ENCODE measurements around the gene UBB. TPM values are rescaled to one million over a fixed set of nuclear protein-coding genes. Genes with fewer than 3 reads are reported as not detected.
"Not testable (repeated sequence)": the region's sequence is repeated elsewhere in the genome, so short reads cannot be mapped to it uniquely, and the experiment has no call there.

UBB gene
- total RNA-seq, 1 donor from 2014 or later = 820 TPM

DNA sequence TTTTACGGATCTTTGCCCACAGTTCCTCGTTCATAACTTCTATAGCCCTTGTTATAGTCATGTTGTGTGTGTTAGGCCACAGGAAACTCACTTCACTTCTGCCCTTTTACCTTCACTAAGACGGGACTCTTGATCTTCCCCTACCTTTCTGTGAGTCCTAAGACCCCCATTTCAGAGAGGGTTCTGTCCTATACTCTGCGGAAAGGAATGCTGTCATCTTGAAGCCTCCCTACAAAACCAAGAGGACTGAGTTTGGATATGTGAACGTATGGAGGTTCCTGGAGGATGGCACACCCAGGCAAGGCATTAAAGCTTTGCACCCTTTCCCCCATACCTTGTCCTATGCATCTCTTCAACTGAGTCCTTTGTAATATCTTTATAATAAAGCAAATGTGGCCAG lies 3.7 kb downstream of the UBB start:
- peaks cover 1% of the 10 kb centered on the region for H3K36me3 ChIP-seq (ENCODE audit: control insufficient read depth, insufficient read depth, low read length)
- TF ChIP-seq, protein P1, sequence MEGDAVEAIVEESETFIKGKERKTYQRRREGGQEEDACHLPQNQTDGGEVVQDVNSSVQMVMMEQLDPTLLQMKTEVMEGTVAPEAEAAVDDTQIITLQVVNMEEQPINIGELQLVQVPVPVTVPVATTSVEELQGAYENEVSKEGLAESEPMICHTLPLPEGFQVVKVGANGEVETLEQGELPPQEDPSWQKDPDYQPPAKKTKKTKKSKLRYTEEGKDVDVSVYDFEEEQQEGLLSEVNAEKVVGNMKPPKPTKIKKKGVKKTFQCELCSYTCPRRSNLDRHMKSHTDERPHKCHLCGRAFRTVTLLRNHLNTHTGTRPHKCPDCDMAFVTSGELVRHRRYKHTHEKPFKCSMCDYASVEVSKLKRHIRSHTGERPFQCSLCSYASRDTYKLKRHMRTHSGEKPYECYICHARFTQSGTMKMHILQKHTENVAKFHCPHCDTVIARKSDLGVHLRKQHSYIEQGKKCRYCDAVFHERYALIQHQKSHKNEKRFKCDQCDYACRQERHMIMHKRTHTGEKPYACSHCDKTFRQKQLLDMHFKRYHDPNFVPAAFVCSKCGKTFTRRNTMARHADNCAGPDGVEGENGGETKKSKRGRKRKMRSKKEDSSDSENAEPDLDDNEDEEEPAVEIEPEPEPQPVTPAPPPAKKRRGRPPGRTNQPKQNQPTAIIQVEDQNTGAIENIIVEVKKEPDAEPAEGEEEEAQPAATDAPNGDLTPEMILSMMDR (IDR thresholded peaks at IDR 0.05; ENCODE audit: insufficient read depth, low read length, poor library complexity, severe bottlenecking) = no peak
- no peak overlapping the region for H3K4me3 ChIP-seq (ENCODE audit: low read depth, low read length)
- DNase-seq (ENCODE audit: low read depth) = no peak
- H3K27me3 ChIP-seq (ENCODE audit: control insufficient read depth, insufficient read depth, low read length) = no peaks in the 10 kb centered on the region

- not testable (repeated sequence) for H3K27me3 ChIP-seq (ENCODE audit: control insufficient read depth, insufficient read depth, low read length); H3K36me3 ChIP-seq (ENCODE audit: control insufficient read depth, insufficient read depth, low read length)
- H3K4me3 ChIP-seq (ENCODE audit: low read depth, low read length) = peak overlapping the region; percentile 12
These were observed 5.2 kb downstream of the UBB start for GRCh38 chr17:16386126-16386507.

DNA sequence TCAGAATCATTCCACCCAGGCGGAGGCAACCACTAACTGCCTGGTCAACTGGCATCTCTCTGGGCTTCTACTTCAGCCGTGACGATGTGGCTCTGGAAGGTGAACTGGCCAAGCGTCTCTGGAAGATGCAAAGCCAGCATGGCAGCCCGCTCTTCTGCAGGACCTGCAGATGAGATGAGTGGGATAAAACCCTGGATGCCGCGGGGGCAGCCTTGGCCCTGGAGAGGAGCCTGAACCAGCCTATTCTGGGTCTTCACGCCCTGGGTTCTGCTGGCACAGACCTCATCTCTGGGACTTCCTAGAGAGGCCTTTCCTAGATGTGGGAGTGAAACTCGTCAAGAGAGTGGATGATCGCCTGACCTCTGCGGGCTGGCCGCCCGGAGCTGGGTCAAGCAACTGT lies 10.6 kb downstream of the UBB start:
- Histone ChIP-seq H3K27me3 (ENCODE audit: control insufficient read depth, insufficient read depth, low read length) (no peaks in the 10 kb centered on the region), H3K36me3 (ENCODE audit: control insufficient read depth, insufficient read depth, low read length) (no peaks in the 10 kb centered on the region), H3K4me3 (ENCODE audit: low read depth, low read length) (no peak overlapping the region)
- TF ChIP-seq, protein P1 (IDR thresholded peaks at IDR 0.05; ENCODE audit: insufficient read depth, low read length, poor library complexity, severe bottlenecking) = no peak
- DNase-seq (ENCODE audit: low read depth) = no peak

More at GRCh38 chr17:16386126-16386507, 5.2 kb downstream of the UBB start:
- not testable (repeated sequence) for DNase-seq (ENCODE audit: low read depth)

- H3K36me3 ChIP-seq (ENCODE audit: control insufficient read depth, insufficient read depth, low read length); DNase-seq (ENCODE audit: low read depth); H3K27me3 ChIP-seq (ENCODE audit: control insufficient read depth, insufficient read depth, low read length); H3K4me3 ChIP-seq (ENCODE audit: low read depth, low read length): not testable (repeated sequence)
These were observed 11.6 kb downstream of the UBB start for GRCh38 chr17:16392491-16392890.

DNA sequence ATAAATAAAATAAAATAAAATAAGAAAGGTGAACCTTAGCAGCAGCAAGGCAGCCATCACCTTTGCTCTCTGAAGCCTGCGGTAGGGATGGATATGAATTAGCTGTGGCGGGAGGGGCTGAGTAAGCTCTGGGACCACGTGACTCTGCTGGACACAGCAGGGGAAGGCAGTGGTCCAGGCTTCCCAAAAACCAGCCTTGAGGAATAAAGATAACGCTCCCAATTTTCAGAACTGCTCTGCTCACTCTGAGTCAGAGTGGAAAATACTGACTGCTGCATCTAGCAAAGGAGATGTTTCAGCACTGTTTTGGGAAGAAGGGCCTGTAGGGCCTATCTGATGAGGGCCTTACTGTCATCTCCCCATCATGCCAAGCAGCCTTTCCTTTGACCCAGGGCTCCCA lies 15.0 kb downstream of the UBB start:
- not testable (repeated sequence) for H3K27me3 ChIP-seq (ENCODE audit: control insufficient read depth, insufficient read depth, low read length); DNase-seq (ENCODE audit: low read depth); H3K4me3 ChIP-seq (ENCODE audit: low read depth, low read length); H3K36me3 ChIP-seq (ENCODE audit: control insufficient read depth, insufficient read depth, low read length)

DNA sequence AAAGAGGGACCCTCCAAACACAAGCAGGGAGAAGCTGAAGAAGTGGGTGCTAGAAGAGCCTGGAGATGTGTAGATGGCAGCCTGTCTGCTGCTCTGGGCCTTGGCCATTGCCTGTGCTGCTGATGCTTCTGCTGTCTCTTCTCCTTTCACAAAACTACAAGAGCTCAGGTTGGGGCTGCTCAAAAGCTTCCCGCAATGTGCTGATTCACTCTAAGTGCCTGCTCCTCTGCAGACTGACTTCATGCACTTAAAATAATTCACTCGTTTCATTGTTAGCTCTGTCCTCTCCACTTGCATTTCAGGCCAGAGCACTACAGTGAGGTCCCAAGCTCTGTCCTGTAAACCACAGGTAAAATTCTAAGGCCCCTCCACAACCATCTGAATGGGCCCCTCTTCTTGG lies 15.8 kb downstream of the UBB start:
- not testable (repeated sequence) for DNase-seq (ENCODE audit: low read depth); H3K4me3 ChIP-seq (ENCODE audit: low read depth, low read length); H3K27me3 ChIP-seq (ENCODE audit: control insufficient read depth, insufficient read depth, low read length)

GRCh38 chr17:16398270-16399267 lies 17.7 kb downstream of the UBB start:
- TF ChIP-seq, protein P1 (IDR thresholded peaks at IDR 0.05; ENCODE audit: insufficient read depth, low read length, poor library complexity, severe bottlenecking) = no peak
- H3K4me3 ChIP-seq (ENCODE audit: low read depth, low read length) = no peak overlapping the region
- H3K27me3 ChIP-seq (ENCODE audit: control insufficient read depth, insufficient read depth, low read length) = no peaks in the 10 kb centered on the region
- no peak for DNase-seq (ENCODE audit: low read depth)
- no peaks in the 10 kb centered on the region for H3K36me3 ChIP-seq (ENCODE audit: control insufficient read depth, insufficient read depth, low read length)

More for the DNA sequence above, 15.8 kb downstream of the UBB start:
- not testable (repeated sequence) for H3K36me3 ChIP-seq (ENCODE audit: control insufficient read depth, insufficient read depth, low read length)

DNA sequence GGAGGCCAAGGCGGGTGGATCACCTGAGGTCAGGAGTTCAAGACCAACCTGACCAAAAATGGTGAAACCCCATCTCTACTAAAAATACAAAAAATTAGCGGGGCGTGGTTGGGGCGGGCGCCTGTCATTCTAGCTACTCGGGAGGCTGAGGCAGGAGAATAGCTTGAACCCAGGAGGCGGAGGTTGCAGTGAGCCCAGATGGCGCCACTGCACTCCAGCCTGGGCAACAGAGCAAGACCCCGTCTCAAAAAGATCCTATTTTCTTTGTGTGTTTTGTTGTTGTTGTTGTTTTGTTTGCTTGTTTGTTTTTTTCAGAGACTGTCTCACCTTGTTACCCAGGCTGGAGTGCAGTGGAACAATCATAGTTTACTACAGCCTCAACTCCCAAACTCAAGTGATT lies 23.0 kb downstream of the UBB start:
- H3K27me3 ChIP-seq (ENCODE audit: control insufficient read depth, insufficient read depth, low read length); H3K4me3 ChIP-seq (ENCODE audit: low read depth, low read length); DNase-seq (ENCODE audit: low read depth); H3K36me3 ChIP-seq (ENCODE audit: control insufficient read depth, insufficient read depth, low read length): not testable (repeated sequence)
